Erythroblast (primary cell): ENCODE results near the gene PCDHGA10.

Source experiments
- GATA1 ChIP-seq: IDR thresholded peaks from 2 replicates; pipeline ENCODE4 v1.6.1; 2011; ENCODE audit warnings: low read depth, mild to moderate bottlenecking, control low read depth, low read length, moderate library complexity
- POLR2A ChIP-seq: IDR thresholded peaks from 2 replicates; pipeline ENCODE4 v1.6.1; 2011; ENCODE audit warnings: mild to moderate bottlenecking, low read length

DNA sequence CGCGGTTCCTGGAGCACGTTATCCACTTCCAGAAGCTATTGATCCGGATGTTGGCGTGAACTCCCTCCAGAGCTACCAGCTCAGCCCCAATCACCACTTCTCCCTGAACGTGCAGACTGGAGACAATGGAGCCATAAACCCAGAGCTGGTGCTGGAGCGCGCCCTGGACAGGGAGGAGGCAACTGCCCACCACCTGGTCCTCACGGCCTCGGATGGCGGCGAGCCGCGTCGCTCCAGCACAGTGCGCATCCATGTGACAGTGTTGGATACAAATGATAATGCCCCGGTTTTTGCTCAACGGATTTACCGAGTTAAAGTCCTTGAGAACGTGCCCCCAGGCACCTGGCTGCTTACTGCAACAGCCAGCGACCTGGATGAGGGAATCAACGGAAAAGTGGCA, 9.4 kb upstream of the PCDHGA10 start:
- TF ChIP-seq POLR2A = no peak
- TF ChIP-seq GATA1 = no peak
